Bronchial epithelial cell (primary cell): ENCODE measurements around the gene EPB41L5. TPM values are rescaled to one million over a fixed set of nuclear protein-coding genes. Genes with fewer than 3 reads are reported as not detected.

Experiments used
- DNase-seq: peaks from one replicate; pipeline ENCODE4 v3.0.0-alpha.2; 2010; ENCODE audit warnings: low read depth
- FAIRE-seq: peaks from 2 replicates; lab custom pipeline; 2011; peaks lifted over from hg19 to GRCh38; lab: Jason Lieb, UNC
- H3K27me3 ChIP-seq: 2 replicates; pipeline ENCODE4 v1.5.1; 2011; ENCODE audit warnings: low read length; ENCODE audit not compliant: control insufficient read depth, insufficient read depth
- H3K36me3 ChIP-seq: 2 replicates; pipeline ENCODE4 v1.5.1; 2011; ENCODE audit warnings: low read length; ENCODE audit not compliant: control insufficient read depth, insufficient read depth
- H3K4me3 ChIP-seq: 2 replicates; pipeline ENCODE4 v1.5.1; 2011; ENCODE audit warnings: mild to moderate bottlenecking, low read depth, low read length, control low read depth
- CTCF ChIP-seq: IDR thresholded peaks from 2 replicates; pipeline ENCODE4 v1.5.1; 2011; ENCODE audit warnings: mild to moderate bottlenecking, moderate library complexity, low read length, control low read depth, inconsistent platforms; ENCODE audit not compliant: insufficient read depth, severe bottlenecking
- total RNA-seq: library from RNA; depleted of rRNA; stranded (reverse); fragments of >200 nt; gene quantifications from 2 replicates; pipeline ENCODE4 v1.2.1, GENCODE V29; 2014

EPB41L5 gene
- total RNA-seq, 1 donor from 2014 or later, result 34.5 TPM

- Histone ChIP-seq H3K27me3 (no peaks in the 10 kb centered on the region), H3K4me3 (no peak overlapping the region), H3K36me3 (peaks cover 5% of the 10 kb centered on the region)
- no peak for DNase-seq
- TF ChIP-seq CTCF, result no peak
- FAIRE-seq, result no peak
Observed at GRCh38 chr2:120224256-120224655, 211.4 kb downstream of the EPB41L5 start.

- no peak overlapping the region for H3K4me3 ChIP-seq
- TF ChIP-seq CTCF, result no peak
- H3K36me3 ChIP-seq, result peaks cover 5% of the 10 kb centered on the region
- no peaks in the 10 kb centered on the region for H3K27me3 ChIP-seq
- DNase-seq (no peak), FAIRE-seq (no peak)
Observed at GRCh38 chr2:120224735-120225548, 212.1 kb downstream of the EPB41L5 start.

- FAIRE-seq, result no peak
- Histone ChIP-seq H3K27me3 (no peaks in the 10 kb centered on the region), H3K36me3 (peaks cover 5% of the 10 kb centered on the region), H3K4me3 (no peak overlapping the region)
- DNase-seq, result no peak
- no peak for TF ChIP-seq CTCF
Observed at GRCh38 chr2:120225549-120226065, 212.7 kb downstream of the EPB41L5 start.

GRCh38 chr2:120226316-120226715 is 213.4 kb downstream of the EPB41L5 start:
- FAIRE-seq (no peak), DNase-seq (no peak)
- Histone ChIP-seq H3K27me3 (no peaks in the 10 kb centered on the region), H3K4me3 (no peak overlapping the region), H3K36me3 (peaks cover 5% of the 10 kb centered on the region)
- TF ChIP-seq CTCF, result no peak

GRCh38 chr2:120227111-120227991 is 214.5 kb downstream of the EPB41L5 start:
- Histone ChIP-seq H3K27me3 (no peaks in the 10 kb centered on the region), H3K36me3 (peaks cover 2% of the 10 kb centered on the region), H3K4me3 (no peak overlapping the region)
- no peak for TF ChIP-seq CTCF
- FAIRE-seq (no peak), DNase-seq (peak; percentile 63)
